Gastrocnemius medialis (tissue), 4 donors: ENCODE results near the gene KIF1B. TPM values are rescaled to one million over a fixed set of nuclear protein-coding genes. Genes with fewer than 3 reads are reported as not detected.

Experiments
- ATAC-seq, 2 donors: fragments of 150-250 bp; one replicate each; pipeline ENCODE4 v1.9.1; 2016
- DNase-seq, 2 donors: peaks; one replicate each; pipeline ENCODE4 v3.0.0-alpha.2; 2019
- H3K27ac ChIP-seq, 4 donors: fragments of 200-600 bp; sonication (generic); 1 replicate in 1 of 4; 2 replicates in 3 of 4; pipeline ENCODE4 v1.5.1; 2016 to 2018; ENCODE audit warnings: mild to moderate bottlenecking in 2 of 4, moderate library complexity in 1 of 4
- H3K27me3 ChIP-seq, 3 donors: fragments of 200-600 bp; sonication (generic) in 2 of 3; 1 replicate in 1 of 3; 2 replicates in 2 of 3; pipeline versions ENCODE4 v1.5.1 to v1.6.0; 2016 to 2019; ENCODE audit warnings: mild to moderate bottlenecking in 1 of 3, moderate library complexity in 1 of 3
- H3K36me3 ChIP-seq, 2 donors: fragments of 200-600 bp; sonication (generic) in 1 of 2; one replicate each; pipeline ENCODE4 v1.5.1; 2017 to 2018
- H3K4me1 ChIP-seq, 2 donors: fragments of 200-600 bp; sonication (generic) in 1 of 2; one replicate each; pipeline ENCODE4 v1.5.1; 2016 to 2017; ENCODE audit warnings: mild to moderate bottlenecking in 2 of 2
- H3K4me3 ChIP-seq, 4 donors: fragments of 200-600 bp; sonication (generic) in 3 of 4; 1 replicate in 1 of 4; 2 replicates in 3 of 4; pipeline ENCODE4 v1.5.1; 2016 to 2019; ENCODE audit warnings: mild to moderate bottlenecking in 2 of 4
- H3K9me3 ChIP-seq, 3 donors: fragments of 200-600 bp; sonication (generic) in 2 of 3; 1 replicate in 1 of 3; 2 replicates in 2 of 3; pipeline ENCODE4 v1.5.1; 2016 to 2019
- POLR2A ChIP-seq, 2 donors: fragments of 450-650 bp; IDR thresholded peaks; one replicate each; pipeline ENCODE4 v1.6.1; 2017; ENCODE audit warnings: antibody characterized with exemption in 2 of 2, mild to moderate bottlenecking in 2 of 2, moderate library complexity in 2 of 2
- in situ Hi-C, 4 donors: fragments of 200-750 bp; cut with MboI; loops; one replicate each; pipeline versions ENCODE4 v1.15.0 to v1.8.0; 2017; ENCODE audit warnings: low sequenced_read_pairs in 4 of 4
- intact Hi-C: fragments of 100-400 bp; cut with DNase I; formaldehyde crosslinking; loops from one replicate; pipeline ENCODE4 v1.15.1; 2023; ENCODE audit warnings: low total_unique reads
- total RNA-seq, 4 donors: library from RNA; depleted of rRNA; stranded (reverse); fragments of >200 nt; gene quantifications; one replicate each; pipeline versions ENCODE4 v1.1.0 to v1.2.3, GENCODE V29; 2016
- TF ChIP-seq, protein P1 (sequence below), 5 experiments: fragments of 450-650 bp in 3 of 5; fragments of 200-600 bp in 2 of 5; sonication (generic) in 2 of 5; IDR thresholded peaks in 4 of 5; conservative IDR thresholded peaks in 1 of 5; 1 replicate in 4 of 5; 2 replicates in 1 of 5; pipeline ENCODE4 v1.5.1; 2016 to 2019; ENCODE audit warnings: antibody characterized with exemption in 5 of 5, mild to moderate bottlenecking in 3 of 5, moderate library complexity in 3 of 5

Gene KIF1B
- total RNA-seq, 4 donors from 2014 or later: 203 to 445 (median 306) TPM

DNA sequence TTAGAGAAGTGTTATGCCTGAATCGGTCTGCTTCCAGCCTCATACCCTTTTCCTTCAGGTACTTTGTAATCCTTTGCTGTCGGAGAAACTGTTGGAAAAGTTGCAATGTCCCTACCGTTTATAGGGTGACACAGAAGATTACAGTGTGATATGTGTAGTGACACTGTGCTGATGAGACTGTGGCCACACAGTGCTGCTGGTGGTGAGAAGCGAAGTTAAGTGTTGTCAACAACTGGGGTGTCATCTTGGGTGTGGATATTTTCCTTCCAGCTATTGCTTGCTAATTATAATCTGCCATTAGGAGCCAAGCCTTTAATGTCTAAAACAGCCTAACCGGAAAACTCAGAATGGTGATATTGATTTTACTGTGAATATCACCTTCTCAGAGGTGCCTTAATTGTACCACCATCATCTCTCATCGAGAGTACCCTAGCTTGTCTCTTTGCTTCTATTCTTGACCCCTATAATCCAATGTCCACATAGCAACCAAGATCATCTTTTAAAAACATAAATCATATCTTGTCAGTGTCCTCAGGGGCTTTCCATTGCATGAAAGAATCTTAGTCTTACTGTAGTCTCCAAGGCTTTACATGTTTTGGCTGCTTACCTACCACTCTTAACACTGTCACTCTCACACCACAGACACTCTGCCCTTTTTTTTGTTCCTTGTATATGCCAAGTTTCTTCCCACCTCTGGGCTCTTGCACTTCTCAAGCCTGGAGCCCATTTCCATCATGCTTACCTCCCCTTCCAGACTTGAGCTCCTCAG lies 99.1 kb downstream of the KIF1B start:
- peak overlapping the region; percentile 75 to 93 (median 89) for H3K27ac ChIP-seq
- H3K4me1 ChIP-seq: peaks cover 61 to 70% of the 10 kb centered on the region in 2 donors
- intact Hi-C loops (loop anchor here (5.0 kb wide), 1 partner anchor 242 kb away; no protein-coding TSS in a partner anchor), in situ Hi-C loops (no loop called here)
- ATAC-seq (peak in 1 of 2 donors; percentile 49), DNase-seq (no peak)
- no peaks in the 10 kb centered on the region for H3K9me3 ChIP-seq
- no peaks in the 10 kb centered on the region for H3K27me3 ChIP-seq
- H3K4me3 ChIP-seq: no peak overlapping the region
- peaks cover 0 to 5% of the 10 kb centered on the region in 2 donors for H3K36me3 ChIP-seq
- TF ChIP-seq, protein P1, sequence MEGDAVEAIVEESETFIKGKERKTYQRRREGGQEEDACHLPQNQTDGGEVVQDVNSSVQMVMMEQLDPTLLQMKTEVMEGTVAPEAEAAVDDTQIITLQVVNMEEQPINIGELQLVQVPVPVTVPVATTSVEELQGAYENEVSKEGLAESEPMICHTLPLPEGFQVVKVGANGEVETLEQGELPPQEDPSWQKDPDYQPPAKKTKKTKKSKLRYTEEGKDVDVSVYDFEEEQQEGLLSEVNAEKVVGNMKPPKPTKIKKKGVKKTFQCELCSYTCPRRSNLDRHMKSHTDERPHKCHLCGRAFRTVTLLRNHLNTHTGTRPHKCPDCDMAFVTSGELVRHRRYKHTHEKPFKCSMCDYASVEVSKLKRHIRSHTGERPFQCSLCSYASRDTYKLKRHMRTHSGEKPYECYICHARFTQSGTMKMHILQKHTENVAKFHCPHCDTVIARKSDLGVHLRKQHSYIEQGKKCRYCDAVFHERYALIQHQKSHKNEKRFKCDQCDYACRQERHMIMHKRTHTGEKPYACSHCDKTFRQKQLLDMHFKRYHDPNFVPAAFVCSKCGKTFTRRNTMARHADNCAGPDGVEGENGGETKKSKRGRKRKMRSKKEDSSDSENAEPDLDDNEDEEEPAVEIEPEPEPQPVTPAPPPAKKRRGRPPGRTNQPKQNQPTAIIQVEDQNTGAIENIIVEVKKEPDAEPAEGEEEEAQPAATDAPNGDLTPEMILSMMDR (IDR thresholded peaks at IDR 0.05 in 4 of 5, conservative IDR thresholded peaks at IDR 0.05 in 1 of 5): no peak
- no peak for TF ChIP-seq POLR2A (IDR thresholded peaks at IDR 0.05)

DNA sequence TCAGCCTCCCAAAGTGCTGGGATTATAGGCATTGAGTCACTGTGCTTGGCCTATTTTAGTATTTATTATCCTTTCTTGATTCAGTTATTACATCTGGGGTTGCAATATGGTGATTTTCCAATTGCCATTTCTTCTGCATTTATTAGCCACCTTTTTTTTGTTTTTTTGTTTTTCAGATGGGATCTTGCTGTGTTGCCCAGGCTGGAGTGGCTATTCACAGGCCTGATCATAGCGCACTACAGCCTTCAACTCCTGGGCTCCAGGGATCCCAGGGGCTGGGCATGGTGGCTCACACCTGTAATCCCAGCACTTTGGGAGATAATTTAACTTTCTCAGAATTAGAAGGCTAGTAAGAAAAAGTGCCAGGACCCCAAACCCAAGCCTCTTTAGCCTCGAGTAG lies 106.4 kb downstream of the KIF1B start:
- in situ Hi-C loops (no loop called here), intact Hi-C loops (no loop called here)
- peak overlapping the region in 1 of 4 donors; percentile 16 for H3K27ac ChIP-seq
- peaks cover 0 to 9% of the 10 kb centered on the region in 2 donors for H3K36me3 ChIP-seq
- no peaks in the 10 kb centered on the region for H3K27me3 ChIP-seq
- no peaks in the 10 kb centered on the region for H3K9me3 ChIP-seq
- ATAC-seq (no peak), DNase-seq (no peak)
- peaks cover 0 to 6% of the 10 kb centered on the region in 2 donors for H3K4me1 ChIP-seq
- TF ChIP-seq POLR2A (IDR thresholded peaks at IDR 0.05): no peak
- TF ChIP-seq, protein P1 (IDR thresholded peaks at IDR 0.05 in 4 of 5, conservative IDR thresholded peaks at IDR 0.05 in 1 of 5): no peak
- no peak overlapping the region for H3K4me3 ChIP-seq

DNA sequence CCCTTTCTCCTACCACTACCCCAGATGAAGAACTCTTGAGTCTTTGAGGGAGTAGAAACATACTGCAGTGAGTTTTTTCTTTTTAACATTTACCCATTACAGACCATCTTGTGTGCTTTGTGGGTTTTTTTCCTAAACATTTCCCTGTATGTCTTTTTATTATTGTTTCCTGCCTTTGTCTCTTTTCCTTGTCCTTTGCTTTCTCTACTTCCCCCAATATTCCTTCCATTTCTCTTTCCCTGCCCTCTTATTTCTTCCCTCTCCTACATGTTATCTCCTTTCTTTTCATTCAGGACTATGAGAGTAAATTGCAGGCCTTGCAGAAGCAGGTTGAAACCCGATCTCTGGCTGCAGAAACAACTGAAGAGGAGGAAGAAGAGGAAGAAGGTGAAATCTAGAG lies 109.4 kb downstream of the KIF1B start:
- Histone ChIP-seq H3K4me3 (no peak overlapping the region), H3K4me1 (no peaks in the 10 kb centered on the region), H3K9me3 (no peaks in the 10 kb centered on the region), H3K27ac (no peak overlapping the region), H3K36me3 (peaks cover 0 to 32% of the 10 kb centered on the region in 2 donors), H3K27me3 (no peaks in the 10 kb centered on the region)
- DNase-seq (no peak), ATAC-seq (no peak)
- intact Hi-C loops: no loop called here
- in situ Hi-C loops: no loop called here
- TF ChIP-seq POLR2A (IDR thresholded peaks at IDR 0.05): no peak
- TF ChIP-seq, protein P1 (IDR thresholded peaks at IDR 0.05 in 4 of 5, conservative IDR thresholded peaks at IDR 0.05 in 1 of 5): no peak

DNA sequence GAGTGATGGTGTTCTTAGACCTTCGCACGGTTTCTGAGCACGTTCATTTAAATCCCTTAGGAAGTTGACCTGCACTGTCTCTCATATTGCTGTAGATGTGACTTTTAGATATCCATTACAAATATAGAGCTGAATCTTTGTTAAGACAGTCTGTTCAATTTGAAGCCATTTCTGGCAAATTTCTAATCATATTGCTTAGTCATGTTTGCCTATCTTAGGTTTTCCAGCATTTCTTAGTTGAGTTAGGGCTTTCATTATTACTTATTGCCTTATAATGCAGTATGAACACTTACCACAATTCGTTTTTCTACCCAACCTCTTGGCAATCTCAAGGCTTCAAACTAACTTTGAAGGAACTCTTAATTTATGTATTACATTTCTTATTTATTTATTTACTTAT lies 110.0 kb downstream of the KIF1B start:
- no peaks in the 10 kb centered on the region for H3K4me1 ChIP-seq
- no peaks in the 10 kb centered on the region for H3K9me3 ChIP-seq
- TF ChIP-seq, protein P1 (IDR thresholded peaks at IDR 0.05 in 4 of 5, conservative IDR thresholded peaks at IDR 0.05 in 1 of 5): no peak
- no peak for TF ChIP-seq POLR2A (IDR thresholded peaks at IDR 0.05)
- in situ Hi-C loops (no loop called here), intact Hi-C loops (no loop called here)
- no peak for ATAC-seq
- H3K36me3 ChIP-seq: peaks cover 0 to 38% of the 10 kb centered on the region in 2 donors
- H3K4me3 ChIP-seq: no peak overlapping the region
- H3K27me3 ChIP-seq: no peaks in the 10 kb centered on the region
- no peak overlapping the region for H3K27ac ChIP-seq
- DNase-seq: no peak
